ENCODE results near the gene BUD23.

Gene BUD23

GRCh38 chr7:73742753-73743641, 59.6 kb downstream of the BUD23 start:
- DNase-seq = peak; percentile 97

- peak; percentile 58 for DNase-seq
Measured at GRCh38 chr7:73746378-73746777, 63.0 kb downstream of the BUD23 start.
